ENCODE results near the gene CHMP4A.

- no peak for TF ChIP-seq CTCF (IDR thresholded peaks at IDR 0.05; ENCODE audit: low read depth, low read length)
- TF ChIP-seq POLR2A (IDR thresholded peaks at IDR 0.05; ENCODE audit: extremely low read depth, insufficient read length) = no peak
- TF ChIP-seq MYC (IDR thresholded peaks at IDR 0.05; ENCODE audit: low read depth, low read length) = no peak
- no peak for TF ChIP-seq MAX (IDR thresholded peaks at IDR 0.05; ENCODE audit: low read depth, low read length)
Measured at GRCh38 chr14:24206260-24207103, 6.8 kb downstream of the CHMP4A start.
